Stimulated activated CD4-positive, alpha-beta T cell treated with anti-CD3 and anti-CD28 coated beads, Interleukin-4, amount 100 ng/mL, for 48 hours (primary cell): ENCODE results near the gene LYPD6.

Experiments used
- DNase-seq, 2 donors: peaks; one replicate each; pipeline ENCODE4 v3.0.0-alpha.2; 2020; ENCODE audit warnings: low read depth in 2 of 2

The LYPD6 gene

GRCh38 chr2:149348291-149348690 is 17.9 kb downstream of the LYPD6 start:
- no peak for DNase-seq

GRCh38 chr2:149353421-149353820 is 23.0 kb downstream of the LYPD6 start:
- no peak for DNase-seq

- DNase-seq = no peak
Observed at GRCh38 chr2:149355716-149356422, 25.5 kb downstream of the LYPD6 start.

DNA sequence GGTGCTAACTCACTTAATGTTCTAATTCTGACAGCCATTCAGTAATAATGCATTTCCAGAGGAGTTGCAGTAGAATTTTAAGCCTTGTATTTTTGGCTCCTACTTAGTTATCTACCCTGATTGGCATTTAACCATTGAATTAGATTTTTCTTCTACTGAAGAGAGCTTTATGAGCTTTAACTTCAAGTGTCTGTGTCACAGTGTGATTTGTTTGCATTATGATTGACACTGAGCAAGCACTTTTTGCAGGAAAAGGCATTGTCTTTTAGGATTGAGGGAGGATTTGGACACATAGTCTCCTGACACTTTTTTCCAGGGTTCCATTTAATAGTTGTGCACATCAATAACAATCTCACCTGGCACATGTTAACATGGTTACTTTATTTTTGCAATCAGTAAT is 26.7 kb downstream of the LYPD6 start:
- no peak for DNase-seq

- no peak for DNase-seq
Observed at GRCh38 chr2:149360106-149360505, 29.7 kb downstream of the LYPD6 start.

GRCh38 chr2:149363958-149364357 is 33.6 kb downstream of the LYPD6 start:
- no peak for DNase-seq

DNA sequence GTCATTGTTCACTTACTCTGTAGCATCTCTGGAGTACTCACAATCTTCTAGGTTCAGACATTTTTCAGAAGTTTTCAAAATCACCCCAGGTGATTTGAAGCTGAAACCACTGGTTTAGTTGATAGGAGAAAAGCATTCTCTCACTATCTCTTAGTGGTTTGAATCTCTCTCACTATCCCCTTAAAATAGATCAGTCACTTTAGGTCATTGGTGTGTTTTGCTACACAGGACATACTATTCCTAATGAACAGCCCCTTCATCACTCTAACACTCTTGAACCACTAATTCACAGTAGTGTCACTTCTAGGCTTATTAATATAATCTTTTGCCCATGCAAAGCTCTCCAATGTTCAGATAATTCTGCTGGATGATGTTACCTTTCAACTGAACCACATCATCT is 34.5 kb downstream of the LYPD6 start:
- no peak for DNase-seq

GRCh38 chr2:149365931-149366583 is 35.7 kb downstream of the LYPD6 start:
- no peak for DNase-seq

DNA sequence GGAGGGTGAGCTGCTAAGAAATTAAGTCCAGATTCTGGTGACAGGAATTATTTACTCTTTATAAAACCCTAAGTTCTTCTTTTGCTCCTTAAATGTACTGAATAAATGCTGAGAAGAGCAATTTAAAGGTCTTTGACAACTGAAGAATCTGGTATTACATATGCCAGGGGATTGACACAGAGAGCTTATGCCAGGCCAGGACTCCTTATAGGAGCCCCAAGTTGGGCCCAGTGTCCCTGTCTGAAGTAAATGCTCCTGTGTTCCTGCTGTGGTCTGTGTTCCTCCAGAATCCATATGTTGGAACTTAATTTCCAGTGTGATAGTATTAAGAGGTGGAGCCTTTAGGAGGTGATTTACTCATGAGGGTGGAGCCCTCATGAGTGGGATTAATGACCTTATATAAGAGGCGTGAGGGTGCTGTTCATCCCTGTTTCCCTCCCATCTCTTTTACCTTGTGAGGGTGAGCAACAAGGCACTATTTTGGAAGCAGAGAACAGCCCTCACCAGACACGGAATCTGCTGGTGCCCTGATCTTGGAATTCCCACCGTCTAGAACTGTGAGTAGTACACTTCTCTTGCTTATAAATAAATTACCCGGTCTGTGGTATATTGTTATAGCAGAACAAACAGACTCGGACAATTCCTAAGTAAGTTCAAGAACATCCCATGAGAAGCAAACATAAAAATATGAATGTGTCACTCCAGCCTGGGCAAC is 39.8 kb downstream of the LYPD6 start:
- DNase-seq = no peak

DNA sequence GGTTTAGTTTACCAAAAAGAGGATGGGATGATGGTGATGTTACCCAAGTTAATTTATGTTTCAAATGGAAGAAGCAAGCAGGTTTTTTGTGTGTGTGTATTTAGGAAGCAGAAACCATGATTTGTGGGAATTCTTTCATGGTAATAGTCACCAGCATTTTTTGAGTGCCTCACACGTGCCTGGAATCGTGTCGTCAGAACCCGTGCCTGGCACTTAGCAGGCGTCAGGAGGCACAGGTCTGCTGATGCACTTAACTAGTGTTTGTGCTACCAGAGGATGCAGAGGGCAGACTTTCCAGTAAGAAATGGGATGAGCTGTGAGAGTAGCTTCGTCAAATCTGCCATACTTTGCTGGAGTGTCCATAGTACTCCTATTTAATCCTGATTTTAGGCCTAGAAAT is 41.1 kb downstream of the LYPD6 start:
- DNase-seq = no peak

GRCh38 chr2:149375801-149376361 is 45.5 kb downstream of the LYPD6 start:
- no peak for DNase-seq

GRCh38 chr2:149380205-149380604 is 49.8 kb downstream of the LYPD6 start:
- no peak for DNase-seq

DNA sequence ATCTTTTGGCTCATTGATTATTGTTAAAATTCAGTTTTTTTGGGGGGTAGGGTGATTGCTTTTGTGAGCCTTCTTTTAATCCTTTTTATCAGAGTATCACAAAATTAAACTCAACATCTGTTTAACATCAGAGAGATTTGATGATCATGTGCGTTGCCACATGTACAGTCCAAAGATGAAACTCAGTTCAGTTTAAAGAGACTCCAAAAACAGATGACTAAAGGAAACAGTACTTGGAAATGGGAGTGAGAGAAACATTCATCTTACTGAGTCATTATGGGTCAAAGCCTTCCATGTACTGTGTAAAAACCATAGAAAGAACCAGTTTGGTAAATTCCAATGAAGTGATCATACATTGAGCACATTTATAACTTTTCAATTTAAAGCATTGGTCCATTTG is 53.0 kb downstream of the LYPD6 start:
- DNase-seq = no peak

DNA sequence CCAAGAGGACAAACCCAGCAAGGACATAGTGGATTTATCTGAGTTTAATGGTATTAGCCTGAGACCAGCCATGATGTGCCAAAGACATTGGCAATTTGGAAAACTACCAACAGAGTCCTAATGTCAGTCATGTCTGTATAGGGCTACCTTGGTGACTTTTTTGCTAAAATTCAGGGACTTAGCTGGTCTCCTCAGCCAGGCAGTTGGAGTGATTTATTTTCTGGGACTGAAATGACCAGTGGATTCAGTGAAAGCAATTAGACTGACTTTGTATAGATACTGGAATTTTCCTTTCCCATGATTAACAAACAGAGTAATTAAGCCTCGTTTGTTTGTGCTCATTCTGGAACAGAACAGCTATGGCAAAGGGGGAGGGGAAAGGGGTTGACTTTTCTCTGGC is 55.0 kb downstream of the LYPD6 start:
- no peak for DNase-seq

DNA sequence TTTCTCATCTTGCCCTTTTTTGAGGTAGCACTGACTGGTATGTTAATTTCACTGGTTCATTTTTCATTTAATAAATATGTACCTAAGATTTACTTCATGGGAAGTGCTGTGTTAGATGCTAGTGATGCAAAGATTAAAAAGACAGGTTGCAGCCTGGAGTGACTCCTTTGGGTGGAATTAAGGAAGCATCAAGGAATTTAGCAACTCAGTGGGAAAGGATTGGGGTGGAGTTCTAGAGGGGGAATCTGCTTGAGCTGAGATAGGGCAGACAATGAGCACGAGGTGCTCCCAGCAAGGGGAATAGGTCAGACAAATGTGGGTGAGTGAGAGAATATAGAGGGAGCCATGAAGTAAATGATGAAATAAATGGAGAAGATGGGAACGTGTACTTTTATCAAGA is 57.0 kb downstream of the LYPD6 start:
- no peak for DNase-seq

GRCh38 chr2:149388120-149388816 is 57.9 kb downstream of the LYPD6 start:
- DNase-seq = no peak

GRCh38 chr2:149389506-149390167 is 59.2 kb downstream of the LYPD6 start:
- no peak for DNase-seq

GRCh38 chr2:149393614-149394013 is 63.2 kb downstream of the LYPD6 start:
- DNase-seq = no peak

- no peak for DNase-seq
Observed at GRCh38 chr2:149394864-149395263, 64.5 kb downstream of the LYPD6 start.

GRCh38 chr2:149399934-149400615 is 69.7 kb downstream of the LYPD6 start:
- DNase-seq = no peak

DNA sequence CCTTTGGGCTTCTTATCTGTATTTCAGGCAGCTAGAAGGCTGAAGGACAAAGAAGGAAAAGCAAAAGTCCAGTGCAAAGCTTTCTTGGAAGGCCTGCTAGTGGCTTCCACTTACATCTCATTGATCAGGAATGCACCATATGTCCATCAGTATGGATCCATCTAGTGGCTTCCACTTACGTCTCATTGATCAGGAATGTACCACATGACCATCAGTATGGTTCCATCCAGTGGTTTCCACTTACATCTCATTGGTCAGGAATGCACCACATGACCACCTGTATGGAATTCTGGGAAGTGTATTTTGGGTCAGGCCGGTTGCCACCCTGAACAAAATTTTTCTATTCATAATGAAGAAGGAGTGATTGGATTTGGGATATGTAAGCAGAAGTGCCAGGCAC is 70.6 kb downstream of the LYPD6 start:
- DNase-seq = no peak
